Mucosa of stomach (tissue), 1 donor: Measurements from ENCODE around the gene NRIP1.

Source experiments
- H3K27me3 ChIP-seq: one replicate; pipeline ENCODE4 v1.7.0; 2013; ENCODE audit warnings: mild to moderate bottlenecking, low read length; ENCODE audit not compliant: control insufficient read depth, insufficient read depth
- H3K36me3 ChIP-seq: one replicate; pipeline ENCODE4 v1.7.0; 2013; ENCODE audit warnings: low read length; ENCODE audit not compliant: control insufficient read depth, insufficient read depth
- H3K4me1 ChIP-seq: one replicate; pipeline ENCODE4 v1.7.0; 2013; ENCODE audit warnings: mild to moderate bottlenecking, low read length; ENCODE audit not compliant: control insufficient read depth, insufficient read depth
- H3K4me3 ChIP-seq: one replicate; pipeline ENCODE4 v1.7.0; 2013; ENCODE audit warnings: low read length
- H3K9ac ChIP-seq: one replicate; pipeline ENCODE4 v1.7.0; 2013; ENCODE audit warnings: mild to moderate bottlenecking, low read length, moderate library complexity
- H3K9me3 ChIP-seq: one replicate; pipeline ENCODE4 v1.7.0; 2013; ENCODE audit warnings: mild to moderate bottlenecking, low read length, moderate library complexity; ENCODE audit not compliant: control insufficient read depth
- donor health status: Pancreatic carcinoma.

The NRIP1 gene

GRCh38 chr21:15014221-15014620, 50.6 kb downstream of the NRIP1 start:
- H3K4me3 ChIP-seq: no peak overlapping the region
- no peaks in the 10 kb centered on the region for H3K27me3 ChIP-seq

GRCh38 chr21:15011967-15012366, 52.8 kb downstream of the NRIP1 start:
- no peaks in the 10 kb centered on the region for H3K27me3 ChIP-seq
- H3K4me1 ChIP-seq: no peaks in the 10 kb centered on the region
- H3K9me3 ChIP-seq: no peaks in the 10 kb centered on the region

More at GRCh38 chr21:15014221-15014620, 50.6 kb downstream of the NRIP1 start:
- H3K9me3 ChIP-seq: no peaks in the 10 kb centered on the region
- no peaks in the 10 kb centered on the region for H3K36me3 ChIP-seq
- peaks cover 3% of the 10 kb centered on the region for H3K4me1 ChIP-seq
- no peak overlapping the region for H3K9ac ChIP-seq

GRCh38 chr21:15010645-15011044, 54.2 kb downstream of the NRIP1 start:
- H3K36me3 ChIP-seq: no peaks in the 10 kb centered on the region
- no peak overlapping the region for H3K9ac ChIP-seq
- no peaks in the 10 kb centered on the region for H3K4me1 ChIP-seq
- H3K27me3 ChIP-seq: no peaks in the 10 kb centered on the region
- H3K9me3 ChIP-seq: no peaks in the 10 kb centered on the region
- no peak overlapping the region for H3K4me3 ChIP-seq

More at GRCh38 chr21:15011967-15012366, 52.8 kb downstream of the NRIP1 start:
- Histone ChIP-seq H3K9ac (no peak overlapping the region), H3K4me3 (no peak overlapping the region), H3K36me3 (no peaks in the 10 kb centered on the region)

- Histone ChIP-seq H3K4me1 (no peaks in the 10 kb centered on the region), H3K4me3 (no peak overlapping the region), H3K9ac (no peak overlapping the region), H3K27me3 (no peaks in the 10 kb centered on the region), H3K9me3 (no peaks in the 10 kb centered on the region), H3K36me3 (no peaks in the 10 kb centered on the region)
These were observed 54.9 kb downstream of the NRIP1 start for GRCh38 chr21:15009837-15010363.

- H3K4me1 ChIP-seq: no peaks in the 10 kb centered on the region
These were observed 57.0 kb downstream of the NRIP1 start for GRCh38 chr21:15007716-15008296.

GRCh38 chr21:15006594-15007230, 58.1 kb downstream of the NRIP1 start:
- no peaks in the 10 kb centered on the region for H3K9me3 ChIP-seq
- H3K27me3 ChIP-seq: no peaks in the 10 kb centered on the region
- no peak overlapping the region for H3K9ac ChIP-seq
- no peak overlapping the region for H3K4me3 ChIP-seq
- peaks cover 9% of the 10 kb centered on the region for H3K4me1 ChIP-seq
- H3K36me3 ChIP-seq: no peaks in the 10 kb centered on the region

More at GRCh38 chr21:15007716-15008296, 57.0 kb downstream of the NRIP1 start:
- no peaks in the 10 kb centered on the region for H3K27me3 ChIP-seq
- no peak overlapping the region for H3K4me3 ChIP-seq
- H3K9me3 ChIP-seq: no peaks in the 10 kb centered on the region
- no peaks in the 10 kb centered on the region for H3K36me3 ChIP-seq
- H3K9ac ChIP-seq: no peak overlapping the region

- Histone ChIP-seq H3K9ac (no peak overlapping the region), H3K4me1 (peaks cover 13% of the 10 kb centered on the region), H3K9me3 (no peaks in the 10 kb centered on the region), H3K36me3 (no peaks in the 10 kb centered on the region), H3K27me3 (no peaks in the 10 kb centered on the region), H3K4me3 (no peak overlapping the region)
These were observed 59.4 kb downstream of the NRIP1 start for GRCh38 chr21:15005391-15005790.

- H3K4me1 ChIP-seq: peaks cover 13% of the 10 kb centered on the region
These were observed 60.0 kb downstream of the NRIP1 start for GRCh38 chr21:15004721-15005370.

GRCh38 chr21:15003463-15004135, 61.2 kb downstream of the NRIP1 start:
- Histone ChIP-seq H3K9ac (no peak overlapping the region), H3K4me3 (no peak overlapping the region), H3K27me3 (no peaks in the 10 kb centered on the region), H3K36me3 (no peaks in the 10 kb centered on the region), H3K4me1 (peaks cover 13% of the 10 kb centered on the region), H3K9me3 (no peaks in the 10 kb centered on the region)

More at GRCh38 chr21:15004721-15005370, 60.0 kb downstream of the NRIP1 start:
- no peak overlapping the region for H3K4me3 ChIP-seq
- no peak overlapping the region for H3K9ac ChIP-seq
- H3K27me3 ChIP-seq: no peaks in the 10 kb centered on the region
- no peaks in the 10 kb centered on the region for H3K36me3 ChIP-seq
- H3K9me3 ChIP-seq: no peaks in the 10 kb centered on the region

GRCh38 chr21:15001857-15002606, 62.8 kb downstream of the NRIP1 start:
- H3K4me1 ChIP-seq: peaks cover 13% of the 10 kb centered on the region
- no peak overlapping the region for H3K9ac ChIP-seq
- no peaks in the 10 kb centered on the region for H3K36me3 ChIP-seq
- H3K9me3 ChIP-seq: no peaks in the 10 kb centered on the region
- no peak overlapping the region for H3K4me3 ChIP-seq
- no peaks in the 10 kb centered on the region for H3K27me3 ChIP-seq

GRCh38 chr21:15001113-15001512, 63.7 kb downstream of the NRIP1 start:
- Histone ChIP-seq H3K9ac (no peak overlapping the region), H3K4me1 (peaks cover 13% of the 10 kb centered on the region), H3K9me3 (no peaks in the 10 kb centered on the region), H3K27me3 (no peaks in the 10 kb centered on the region), H3K4me3 (no peak overlapping the region), H3K36me3 (no peaks in the 10 kb centered on the region)
